Keratinocyte (primary cell): ENCODE results near the gene SETD1B. TPM values are rescaled to one million over a fixed set of nuclear protein-coding genes. Genes with fewer than 3 reads are reported as not detected.
A peak's percentile ranks its signal among the peaks of the same experiment; 100 is the strongest.

Source experiments
- DNase-seq: peaks from one replicate; pipeline ENCODE4 v3.0.0-alpha.2; 2011; ENCODE audit warnings: low read depth, missing footprints, low spot score
- FAIRE-seq: peaks from 2 replicates; lab custom pipeline; 2011; peaks lifted over from hg19 to GRCh38; lab: Jason Lieb, UNC
- H2AFZ ChIP-seq: 2 replicates; pipeline ENCODE4 v1.6.0; 2012; ENCODE audit warnings: low read length, control low read depth, inconsistent platforms; ENCODE audit not compliant: control insufficient read depth
- H3K27ac ChIP-seq: 2 replicates; pipeline ENCODE4 v1.5.1; 2011; ENCODE audit warnings: low read length; ENCODE audit not compliant: control insufficient read depth, insufficient read depth
- H3K27me3 ChIP-seq: 3 replicates; pipeline ENCODE4 v1.6.0; 2011; ENCODE audit warnings: low read length; ENCODE audit not compliant: control insufficient read depth, insufficient read depth; ENCODE audit errors: extremely low read depth
- H3K36me3 ChIP-seq, 2 experiments: 2 replicates in 1 of 2; 3 replicates in 1 of 2; pipeline ENCODE4 v1.5.1; 2011; ENCODE audit warnings: low read length in 2 of 2, mild to moderate bottlenecking in 1 of 2; ENCODE audit not compliant: control insufficient read depth in 2 of 2, insufficient read depth in 2 of 2; ENCODE audit errors: extremely low read depth in 1 of 2
- H3K4me1 ChIP-seq: 3 replicates; pipeline ENCODE4 v1.5.1; 2011; ENCODE audit warnings: low read length; ENCODE audit not compliant: control insufficient read depth, insufficient read depth; ENCODE audit errors: extremely low read depth
- H3K4me2 ChIP-seq: 3 replicates; pipeline ENCODE4 v1.6.0; 2011; ENCODE audit warnings: low read depth, low read length; ENCODE audit not compliant: control insufficient read depth, insufficient read depth; ENCODE audit errors: extremely low read depth
- H3K4me3 ChIP-seq, 3 experiments: fragments of 200-600 bp in 1 of 3; sonication (generic) in 1 of 3; 2 replicates in 2 of 3; 3 replicates in 1 of 3; pipeline ENCODE4 v1.5.1; 2011 to 2016; ENCODE audit warnings: low read length in 3 of 3, mild to moderate bottlenecking in 3 of 3, control low read depth in 2 of 3, inconsistent platforms in 1 of 3, low read depth in 1 of 3, mixed read lengths in 1 of 3, mixed run types in 1 of 3, moderate library complexity in 1 of 3; ENCODE audit not compliant: control insufficient read depth in 2 of 3, insufficient read depth in 2 of 3; ENCODE audit errors: extremely low read depth in 1 of 3
- H3K79me2 ChIP-seq: 2 replicates; pipeline ENCODE4 v1.6.0; 2012; ENCODE audit warnings: low read length; ENCODE audit not compliant: control insufficient read depth, insufficient read depth
- H3K9ac ChIP-seq: 3 replicates; pipeline ENCODE4 v1.6.0; 2011; ENCODE audit warnings: low read length; ENCODE audit not compliant: control insufficient read depth, insufficient read depth; ENCODE audit errors: extremely low read depth
- H3K9me1 ChIP-seq: 3 replicates; pipeline ENCODE4 v1.6.0; 2011; ENCODE audit warnings: low read length; ENCODE audit not compliant: control insufficient read depth, insufficient read depth; ENCODE audit errors: extremely low read depth
- H3K9me3 ChIP-seq: 2 replicates; pipeline ENCODE4 v1.5.1; 2012; ENCODE audit warnings: low read depth, low read length; ENCODE audit not compliant: control insufficient read depth
- H4K20me1 ChIP-seq: 3 replicates; pipeline ENCODE4 v1.6.0; 2011; ENCODE audit warnings: low read length; ENCODE audit not compliant: control insufficient read depth, insufficient read depth; ENCODE audit errors: extremely low read depth
- EZH2 ChIP-seq: IDR thresholded peaks from one replicate; pipeline ENCODE4 v1.6.1; 2012; ENCODE audit warnings: inconsistent platforms, mild to moderate bottlenecking, low read length, moderate library complexity
- dilution Hi-C: fragments of 300-500 bp; cut with MboI; formaldehyde crosslinking; loops from one replicate; pipeline ENCODE4 v1.7.0; 2020; ENCODE audit warnings: low sequenced_read_pairs; ENCODE audit not compliant: extremely low pct_ligation_motif_present
- polyA plus RNA-seq, 5 experiments: library from polyadenylated mRNA; depleted of rRNA in 3 of 5; stranded (reverse) in 3 of 5; stranded (forward) in 1 of 5; unstranded in 1 of 5; fragments of >200 nt; gene quantifications; 1 replicate in 1 of 5; 2 replicates in 3 of 5; 3 replicates in 1 of 5; pipeline versions ENCODE4 v1.2.1 to v1.2.3, GENCODE V29; 2011 to 2012; ENCODE audit warnings: missing spikeins in 2 of 5, low read depth in 1 of 5, low replicate concordance in 1 of 5
- TF ChIP-seq, protein P1 (sequence below), 3 experiments: IDR thresholded peaks in 1 of 3; conservative IDR thresholded peaks in 1 of 3; optimal IDR thresholded peaks in 1 of 3; 2 replicates in 2 of 3; 3 replicates in 1 of 3; pipeline versions ENCODE3 to v1.5.1; 2011; ENCODE audit warnings: low read length in 3 of 3, mild to moderate bottlenecking in 3 of 3, moderate library complexity in 2 of 3, control low read depth in 1 of 3, inconsistent platforms in 1 of 3; ENCODE audit not compliant: insufficient read depth in 2 of 3; ENCODE audit errors: extremely low read depth in 1 of 3

The SETD1B gene
- polyA plus RNA-seq, 1 donor (not counting 4 experiments of a cell fraction or from before 2014, with no cell fraction given) = 0.72 TPM

DNA sequence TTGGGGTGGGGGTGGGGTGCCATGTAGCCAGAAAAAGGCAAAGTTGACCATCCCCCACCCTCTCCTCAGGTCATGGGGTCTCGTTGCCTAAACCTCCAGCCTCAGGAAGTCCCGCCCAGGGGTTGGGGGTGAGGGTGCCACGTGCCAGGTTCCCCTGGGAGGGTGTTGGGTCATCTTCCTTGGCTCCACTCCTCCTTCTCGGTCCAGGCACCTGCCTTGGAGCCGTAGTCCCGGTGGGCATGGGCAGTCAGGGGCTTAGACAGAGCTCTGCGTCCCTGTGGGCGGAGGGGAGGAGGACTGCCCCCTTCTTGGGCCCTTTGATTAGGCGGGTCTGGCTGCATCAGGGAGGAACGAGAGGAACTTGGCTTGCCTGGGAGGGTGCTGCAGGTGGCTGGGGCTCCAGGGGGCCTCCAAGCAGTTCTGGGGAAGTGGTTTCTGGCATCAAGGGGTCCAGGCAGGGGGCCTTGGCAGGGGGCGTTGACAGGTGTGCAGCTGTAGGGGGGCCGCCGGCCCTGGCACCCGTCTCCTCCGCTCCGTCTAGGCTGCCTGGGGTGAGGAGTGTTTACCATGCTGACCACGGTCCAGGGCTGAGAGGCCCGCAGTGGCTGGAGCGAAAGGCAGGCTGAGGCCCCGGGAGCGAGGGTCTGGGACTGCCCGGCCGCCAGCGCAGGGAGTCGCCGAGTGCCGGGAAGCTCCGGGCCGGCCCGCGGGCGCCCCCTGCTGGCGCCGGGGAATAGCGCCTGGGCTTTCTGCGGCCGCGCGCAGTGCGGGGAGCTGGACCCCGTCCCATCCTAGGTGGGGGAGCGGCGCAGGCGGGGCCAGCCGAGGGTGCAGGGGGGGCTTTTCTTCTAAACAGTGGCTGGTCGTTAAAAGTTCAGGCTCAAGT lies 7.9 kb downstream of the SETD1B start:
- peaks cover 43 to 48% of the 10 kb centered on the region in 2 experiments for H3K36me3 ChIP-seq
- no peak for FAIRE-seq
- H3K9me1 ChIP-seq = no peaks in the 10 kb centered on the region
- no peak overlapping the region for H3K27ac ChIP-seq
- H4K20me1 ChIP-seq = peaks cover 17% of the 10 kb centered on the region
- H3K4me2 ChIP-seq = peak overlapping the region; percentile 90
- H3K27me3 ChIP-seq = no peaks in the 10 kb centered on the region
- H2AFZ ChIP-seq = no peak overlapping the region
- H3K4me3 ChIP-seq = peak overlapping the region; percentile 51 to 82 (median 79)
- peaks cover 65% of the 10 kb centered on the region for H3K79me2 ChIP-seq
- peaks cover 32% of the 10 kb centered on the region for H3K4me1 ChIP-seq
- dilution Hi-C loops = no loop called here
- no peaks in the 10 kb centered on the region for H3K9me3 ChIP-seq
- TF ChIP-seq EZH2 = no peak
- TF ChIP-seq, protein P1, sequence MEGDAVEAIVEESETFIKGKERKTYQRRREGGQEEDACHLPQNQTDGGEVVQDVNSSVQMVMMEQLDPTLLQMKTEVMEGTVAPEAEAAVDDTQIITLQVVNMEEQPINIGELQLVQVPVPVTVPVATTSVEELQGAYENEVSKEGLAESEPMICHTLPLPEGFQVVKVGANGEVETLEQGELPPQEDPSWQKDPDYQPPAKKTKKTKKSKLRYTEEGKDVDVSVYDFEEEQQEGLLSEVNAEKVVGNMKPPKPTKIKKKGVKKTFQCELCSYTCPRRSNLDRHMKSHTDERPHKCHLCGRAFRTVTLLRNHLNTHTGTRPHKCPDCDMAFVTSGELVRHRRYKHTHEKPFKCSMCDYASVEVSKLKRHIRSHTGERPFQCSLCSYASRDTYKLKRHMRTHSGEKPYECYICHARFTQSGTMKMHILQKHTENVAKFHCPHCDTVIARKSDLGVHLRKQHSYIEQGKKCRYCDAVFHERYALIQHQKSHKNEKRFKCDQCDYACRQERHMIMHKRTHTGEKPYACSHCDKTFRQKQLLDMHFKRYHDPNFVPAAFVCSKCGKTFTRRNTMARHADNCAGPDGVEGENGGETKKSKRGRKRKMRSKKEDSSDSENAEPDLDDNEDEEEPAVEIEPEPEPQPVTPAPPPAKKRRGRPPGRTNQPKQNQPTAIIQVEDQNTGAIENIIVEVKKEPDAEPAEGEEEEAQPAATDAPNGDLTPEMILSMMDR (optimal IDR thresholded peaks at IDR 0.05 in 1 of 3, IDR thresholded peaks at IDR 0.05 in 1 of 3, conservative IDR thresholded peaks at IDR 0.05 in 1 of 3; ENCODE audit: extremely low read depth in 1 of 3, insufficient read depth in 2 of 3, low read length in 3 of 3) = peak; percentile 59 to 89 (median 66)
- no peak for DNase-seq
- H3K9ac ChIP-seq = peak overlapping the region; percentile 63

- no peak overlapping the region for H2AFZ ChIP-seq
- dilution Hi-C loops = no loop called here
- H3K4me1 ChIP-seq = peaks cover 27% of the 10 kb centered on the region
- H3K27ac ChIP-seq = no peak overlapping the region
- peak overlapping the region; percentile 90 for H3K4me2 ChIP-seq
- peaks cover 49% of the 10 kb centered on the region in 2 experiments for H3K36me3 ChIP-seq
- H4K20me1 ChIP-seq = peaks cover 17% of the 10 kb centered on the region
- H3K9me1 ChIP-seq = no peaks in the 10 kb centered on the region
- no peak for TF ChIP-seq EZH2
- TF ChIP-seq, protein P1 (optimal IDR thresholded peaks at IDR 0.05 in 1 of 3, IDR thresholded peaks at IDR 0.05 in 1 of 3, conservative IDR thresholded peaks at IDR 0.05 in 1 of 3; ENCODE audit: extremely low read depth in 1 of 3, insufficient read depth in 2 of 3, low read length in 3 of 3) = peak in 1 of 3 experiments; percentile 4
- H3K79me2 ChIP-seq = peaks cover 59% of the 10 kb centered on the region
- peak overlapping the region; percentile 51 to 82 (median 79) for H3K4me3 ChIP-seq
- FAIRE-seq (no peak), DNase-seq (no peak)
- peak overlapping the region; percentile 63 for H3K9ac ChIP-seq
- no peaks in the 10 kb centered on the region for H3K27me3 ChIP-seq
- H3K9me3 ChIP-seq = no peaks in the 10 kb centered on the region
Measured at GRCh38 chr12:121812320-121812871, 8.6 kb downstream of the SETD1B start.
